NCI-H1092 treated with DMSO at 0.1 percent for 48 hours (cell line): Measurements from ENCODE around the gene CFAP44.
"Not testable (repeated sequence)": the region's sequence is repeated elsewhere in the genome, so short reads cannot be mapped to it uniquely, and the experiment has no call there.

ENCODE experiments used
- DNase-seq: peaks from one replicate; lab custom pipeline; 2025; lab: John Stamatoyannopoulos, UW

Gene CFAP44

GRCh38 chr3:113441051-113441770 lies at the start of gene CFAP44:
Gene CFAP44, minus strand, starts transcription at chr3:113441493. Its CDS starts 7,829 bp downstream, at chr3:113433664.
- DNase-seq, result no peak

GRCh38 chr3:113485161-113485609 lies 43.9 kb upstream of the CFAP44 start:
- DNase-seq, result no peak

GRCh38 chr3:113468539-113468938 lies 27.2 kb upstream of the CFAP44 start:
- no peak for DNase-seq

- DNase-seq, result no peak
Measured at GRCh38 chr3:113461488-113461887, 20.2 kb upstream of the CFAP44 start.

GRCh38 chr3:113458554-113458953 lies 17.3 kb upstream of the CFAP44 start:
- not testable (repeated sequence) for DNase-seq

- no peak for DNase-seq
Measured at GRCh38 chr3:113455446-113455845, 14.2 kb upstream of the CFAP44 start.

- DNase-seq, result no peak
Measured at GRCh38 chr3:113454630-113455029, 13.3 kb upstream of the CFAP44 start.

GRCh38 chr3:113454057-113454456 lies 12.8 kb upstream of the CFAP44 start:
- no peak for DNase-seq

- no peak for DNase-seq
Measured at GRCh38 chr3:113450911-113451310, 9.6 kb upstream of the CFAP44 start.

- no peak for DNase-seq
Measured at GRCh38 chr3:113439606-113440005, 1.7 kb downstream of the CFAP44 start.

GRCh38 chr3:113438224-113438623 lies 3.1 kb downstream of the CFAP44 start:
- no peak for DNase-seq

GRCh38 chr3:113437411-113437810 lies 3.9 kb downstream of the CFAP44 start:
- no peak for DNase-seq

- no peak for DNase-seq
Measured at GRCh38 chr3:113436809-113437208, 4.5 kb downstream of the CFAP44 start.

- no peak for DNase-seq
Measured at GRCh38 chr3:113431811-113432210, 9.5 kb downstream of the CFAP44 start.

- no peak for DNase-seq
Measured at GRCh38 chr3:113428581-113428980, 12.7 kb downstream of the CFAP44 start.

- DNase-seq, result no peak
Measured at GRCh38 chr3:113423699-113424098, 17.6 kb downstream of the CFAP44 start.

GRCh38 chr3:113421082-113421481 lies 20.2 kb downstream of the CFAP44 start:
- no peak for DNase-seq

GRCh38 chr3:113409676-113410075 lies 31.6 kb downstream of the CFAP44 start:
- DNase-seq, result no peak

GRCh38 chr3:113405180-113405579 lies 36.1 kb downstream of the CFAP44 start:
- DNase-seq, result no peak

- DNase-seq, result no peak
Measured at GRCh38 chr3:113404637-113405036, 36.7 kb downstream of the CFAP44 start.
